ENCODE data around the gene ZMYND11. TPM values are rescaled to one million over a fixed set of nuclear protein-coding genes. Genes with fewer than 3 reads are reported as not detected.

ZMYND11 gene
- total and polyA plus RNA-seq, 2 experiments from 2014 or later, result 31.5 to 70.2 TPM

DNA sequence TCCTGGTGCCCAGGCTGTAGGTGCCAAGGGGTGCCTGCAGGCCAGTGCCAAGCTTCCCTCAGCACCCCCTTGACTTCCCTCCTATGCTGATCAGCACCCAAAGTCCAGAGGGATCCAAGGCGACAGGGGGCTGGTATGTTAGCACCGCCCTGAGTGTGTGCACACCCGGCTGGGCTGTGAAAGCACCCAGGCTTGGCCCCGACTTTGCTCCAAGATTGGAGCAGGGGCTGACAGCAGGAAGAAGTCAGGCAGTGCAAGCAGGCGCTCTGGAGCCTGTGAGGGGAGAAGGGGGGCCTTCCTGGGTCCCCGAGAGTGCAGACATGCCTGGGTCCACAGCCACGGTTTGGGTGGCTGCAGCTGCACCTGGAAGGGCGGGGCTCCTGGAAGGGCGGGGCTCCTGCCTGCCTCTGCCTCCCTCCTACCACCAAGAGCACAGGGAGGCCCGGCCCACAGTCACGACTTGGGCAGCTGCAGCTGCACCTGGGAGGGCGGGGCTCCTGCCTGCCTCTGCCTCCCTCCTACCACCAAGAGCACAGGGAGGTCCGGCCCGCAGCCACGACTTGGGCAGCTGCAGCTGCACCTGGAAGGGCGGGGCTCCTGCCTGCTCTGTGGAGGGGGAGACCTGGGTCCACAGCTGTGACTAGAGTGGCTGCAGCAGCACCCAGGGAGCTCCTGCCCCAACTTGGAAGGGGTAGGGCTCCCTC is 30.2 kb upstream of the ZMYND11 start:
- TF ChIP-seq, protein P1, sequence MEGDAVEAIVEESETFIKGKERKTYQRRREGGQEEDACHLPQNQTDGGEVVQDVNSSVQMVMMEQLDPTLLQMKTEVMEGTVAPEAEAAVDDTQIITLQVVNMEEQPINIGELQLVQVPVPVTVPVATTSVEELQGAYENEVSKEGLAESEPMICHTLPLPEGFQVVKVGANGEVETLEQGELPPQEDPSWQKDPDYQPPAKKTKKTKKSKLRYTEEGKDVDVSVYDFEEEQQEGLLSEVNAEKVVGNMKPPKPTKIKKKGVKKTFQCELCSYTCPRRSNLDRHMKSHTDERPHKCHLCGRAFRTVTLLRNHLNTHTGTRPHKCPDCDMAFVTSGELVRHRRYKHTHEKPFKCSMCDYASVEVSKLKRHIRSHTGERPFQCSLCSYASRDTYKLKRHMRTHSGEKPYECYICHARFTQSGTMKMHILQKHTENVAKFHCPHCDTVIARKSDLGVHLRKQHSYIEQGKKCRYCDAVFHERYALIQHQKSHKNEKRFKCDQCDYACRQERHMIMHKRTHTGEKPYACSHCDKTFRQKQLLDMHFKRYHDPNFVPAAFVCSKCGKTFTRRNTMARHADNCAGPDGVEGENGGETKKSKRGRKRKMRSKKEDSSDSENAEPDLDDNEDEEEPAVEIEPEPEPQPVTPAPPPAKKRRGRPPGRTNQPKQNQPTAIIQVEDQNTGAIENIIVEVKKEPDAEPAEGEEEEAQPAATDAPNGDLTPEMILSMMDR (IDR thresholded peaks at IDR 0.05; ENCODE audit: poor library complexity), result no peak
- TF ChIP-seq EZH2 (IDR thresholded peaks at IDR 0.05; ENCODE audit: borderline replicate concordance) (no peak), EZH2phosphoT487 (IDR thresholded peaks at IDR 0.05; ENCODE audit: low read depth, severe bottlenecking, unreplicated experiment) (no peak)
- 85% methylated on average over 11 of the region's 16 CpGs for WGBS (ENCODE audit: low lambda C conversion rate, missing lambda C conversion rate)
- H3K27ac ChIP-seq, result no peak overlapping the region

DNA sequence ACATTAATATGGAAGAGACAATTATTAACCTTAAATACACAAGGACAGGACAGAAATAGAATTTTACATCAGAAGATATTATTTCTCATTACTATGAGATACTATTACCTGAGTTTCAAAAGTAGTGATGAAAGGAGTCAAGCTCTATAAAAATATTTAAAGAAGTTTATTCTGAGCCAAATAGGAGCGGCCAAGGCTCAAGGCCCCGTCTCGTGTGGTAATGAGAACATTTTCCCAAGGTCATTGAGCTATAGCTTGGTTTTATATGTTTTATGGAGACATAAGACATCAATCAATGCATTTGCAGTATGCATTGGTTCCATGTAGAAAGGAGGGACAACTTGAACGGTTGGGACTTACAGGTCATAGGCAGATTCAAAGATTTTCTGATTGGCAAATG is 29.4 kb upstream of the ZMYND11 start:
- Histone ChIP-seq H3K9me2 (replicated peaks; ENCODE audit: insufficient read depth) (no peaks in the 10 kb centered on the region), H3K27ac (no peak overlapping the region), H3K9me3 (ENCODE audit: low read depth) (no peaks in the 10 kb centered on the region), H3K36me3 (replicated peaks; ENCODE audit: insufficient read depth, low read depth) (no peaks in the 10 kb centered on the region), H3K4me2 (no peak overlapping the region), H2AFZ (no peak overlapping the region), H3K27me3 (no peaks in the 10 kb centered on the region), H4K20me1 (ENCODE audit: insufficient read depth, poor library complexity, severe bottlenecking) (no peaks in the 10 kb centered on the region), H3K79me2 (no peaks in the 10 kb centered on the region), H3K4me1 (ENCODE audit: insufficient read depth) (no peaks in the 10 kb centered on the region), H3K4me3 (no peak overlapping the region)
- TF ChIP-seq EZH2phosphoT487 (IDR thresholded peaks at IDR 0.05; ENCODE audit: low read depth, severe bottlenecking, unreplicated experiment) (no peak), EZH2 (IDR thresholded peaks at IDR 0.05; ENCODE audit: borderline replicate concordance) (no peak)
- TF ChIP-seq, protein P1 (IDR thresholded peaks at IDR 0.05; ENCODE audit: poor library complexity), result no peak
- WGBS (ENCODE audit: low lambda C conversion rate, missing lambda C conversion rate), result 85% methylated on average over 4 of the region's 4 CpGs
- DNase-seq (ENCODE audit: low spot score), result no peak

More for the DNA sequence above, 30.2 kb upstream of the ZMYND11 start:
- no peak for DNase-seq (ENCODE audit: low spot score)
- no peak overlapping the region for H3K4me3 ChIP-seq
- no peaks in the 10 kb centered on the region for H3K36me3 ChIP-seq (replicated peaks; ENCODE audit: insufficient read depth, low read depth)
- H3K4me2 ChIP-seq, result no peak overlapping the region
- no peaks in the 10 kb centered on the region for H3K27me3 ChIP-seq
- H3K4me1 ChIP-seq (ENCODE audit: insufficient read depth), result no peaks in the 10 kb centered on the region
- no peaks in the 10 kb centered on the region for H4K20me1 ChIP-seq (ENCODE audit: insufficient read depth, poor library complexity, severe bottlenecking)
- H3K9me3 ChIP-seq (ENCODE audit: low read depth), result no peaks in the 10 kb centered on the region
- H3K9me2 ChIP-seq (replicated peaks; ENCODE audit: insufficient read depth), result no peaks in the 10 kb centered on the region
- no peaks in the 10 kb centered on the region for H3K79me2 ChIP-seq
- no peak overlapping the region for H2AFZ ChIP-seq

DNA sequence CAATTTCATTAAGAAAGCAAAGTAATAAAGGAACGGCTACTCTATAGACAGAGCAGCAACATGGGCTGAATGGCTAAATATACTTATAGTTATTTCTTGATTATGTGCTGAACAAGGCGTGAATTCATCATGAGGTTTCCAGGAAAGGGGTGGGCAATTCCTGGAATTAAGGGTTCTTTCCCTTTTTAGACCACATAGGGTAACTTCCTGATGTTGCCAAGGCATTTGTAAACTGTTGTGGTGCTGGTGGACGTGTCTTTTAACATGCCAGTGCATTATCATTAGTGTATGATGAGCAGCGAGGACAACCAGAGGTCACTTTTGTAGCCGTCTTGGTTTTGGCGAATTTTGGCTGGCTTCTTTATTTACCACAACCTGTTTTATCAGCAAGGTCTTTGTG is 28.5 kb upstream of the ZMYND11 start:
- WGBS (ENCODE audit: low lambda C conversion rate, missing lambda C conversion rate), result 90% methylated on average over 6 of the region's 6 CpGs
- no peak for DNase-seq (ENCODE audit: low spot score)
- H3K27me3 ChIP-seq, result no peaks in the 10 kb centered on the region

More for the DNA sequence above, 28.5 kb upstream of the ZMYND11 start:
- H4K20me1 ChIP-seq (ENCODE audit: insufficient read depth, poor library complexity, severe bottlenecking), result no peaks in the 10 kb centered on the region
- H3K79me2 ChIP-seq, result no peaks in the 10 kb centered on the region
- no peak overlapping the region for H3K4me3 ChIP-seq
- H3K4me1 ChIP-seq (ENCODE audit: insufficient read depth), result no peaks in the 10 kb centered on the region
- H3K36me3 ChIP-seq (replicated peaks; ENCODE audit: insufficient read depth, low read depth), result no peaks in the 10 kb centered on the region
- TF ChIP-seq EZH2 (IDR thresholded peaks at IDR 0.05; ENCODE audit: borderline replicate concordance), result no peak
- TF ChIP-seq EZH2phosphoT487 (IDR thresholded peaks at IDR 0.05; ENCODE audit: low read depth, severe bottlenecking, unreplicated experiment), result no peak
- TF ChIP-seq, protein P1 (IDR thresholded peaks at IDR 0.05; ENCODE audit: poor library complexity), result no peak
- no peaks in the 10 kb centered on the region for H3K9me3 ChIP-seq (ENCODE audit: low read depth)
- H2AFZ ChIP-seq, result no peak overlapping the region
- no peak overlapping the region for H3K4me2 ChIP-seq
- no peak overlapping the region for H3K27ac ChIP-seq
- H3K9me2 ChIP-seq (replicated peaks; ENCODE audit: insufficient read depth), result no peaks in the 10 kb centered on the region

Measured in hepatocyte (in vitro differentiated cells).